ENCODE measurements around the gene CAMK1G. TPM values are rescaled to one million over a fixed set of nuclear protein-coding genes. Genes with fewer than 3 reads are reported as not detected.

Gene CAMK1G
- total RNA-seq, 1 experiment from 2014 or later: not detected

DNA sequence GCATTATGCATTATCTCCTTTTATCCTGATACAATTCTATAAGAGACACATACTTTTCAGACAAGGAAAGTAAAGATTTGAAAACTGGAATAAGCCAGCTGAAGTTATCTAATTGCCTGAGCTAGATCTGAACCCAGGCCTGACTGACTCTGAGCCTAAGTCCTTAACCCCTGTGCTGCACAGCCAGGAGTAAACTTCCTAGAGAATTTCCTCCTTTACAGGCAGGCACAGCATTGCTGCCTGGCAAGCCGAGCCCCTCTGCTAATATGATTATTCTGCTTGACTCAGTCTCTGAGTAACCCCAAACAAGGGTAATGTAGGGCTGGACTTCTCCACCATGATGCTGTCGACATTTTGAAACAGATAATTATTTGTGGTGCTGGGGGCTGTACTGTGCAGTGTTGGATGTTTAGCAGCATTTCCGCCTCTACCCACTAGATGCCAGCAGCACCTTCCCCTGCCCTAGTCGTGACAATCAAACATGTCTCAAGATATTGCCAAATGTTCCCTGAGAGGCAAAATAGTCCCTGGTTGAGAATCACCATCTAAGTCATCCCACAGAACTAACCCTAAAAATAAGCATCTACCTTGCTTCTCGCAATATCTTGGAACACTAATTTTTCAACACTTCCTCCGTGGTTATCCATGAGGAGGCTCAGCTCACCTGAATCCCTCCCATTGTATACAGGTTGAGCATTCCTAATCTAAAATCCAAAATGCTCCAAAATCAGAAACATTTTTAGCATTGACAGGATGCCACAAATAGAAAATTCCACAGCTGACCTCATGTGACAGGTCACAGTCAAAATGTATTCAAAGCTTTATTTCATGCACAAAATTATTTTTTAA is 18.5 kb downstream of the CAMK1G start:
- no TSS peak for BruUV-seq (replicated peaks)
- Histone ChIP-seq H3K9me3 (ENCODE audit: insufficient read depth, low read depth) (no peaks in the 10 kb centered on the region), H3K27me3 (ENCODE audit: insufficient read depth, low read depth) (no peaks in the 10 kb centered on the region; the same call in 1 of the 2 replicates), H3F3A (ENCODE audit: insufficient read depth, low read depth) (peaks cover 2% of the 10 kb centered on the region; the same call in 1 of the 2 replicates), H3K4me3 (no peak overlapping the region), H3K4me1 (replicated peaks; ENCODE audit: insufficient read depth) (peaks cover 1% of the 10 kb centered on the region; the same call in 1 of the 2 replicates), H3K27ac (no peak overlapping the region), H2AFZ (no peak overlapping the region; the same call in 1 of the 2 replicates), H3K4me2 (no peak overlapping the region), H3K79me2 (ENCODE audit: low read depth) (no peaks in the 10 kb centered on the region), H3K36me3 (ENCODE audit: low read depth) (no peaks in the 10 kb centered on the region), H3K9me2 (ENCODE audit: insufficient read depth) (no peaks in the 10 kb centered on the region), H4K20me1 (ENCODE audit: insufficient read depth) (no peaks in the 10 kb centered on the region)
- POLR2A ChIA-PET (ENCODE audit: unreplicated experiment): no interaction called here
- TF ChIP-seq EZH2 (IDR thresholded peaks at IDR 0.05; ENCODE audit: low read depth) (no peak), CTCF (conservative IDR thresholded peaks at IDR 0.05) (peak; percentile 75)
- intact Hi-C loops (cut with micrococcal nuclease; ENCODE audit: unreplicated experiment): loop anchor here (1.0 kb wide), 2 partner anchors 91 to 145 kb away; no protein-coding TSS in a partner anchor
- CTCF ChIA-PET: interaction anchor here (0.6 to 0.8 kb wide), 2 partner anchors 25 to 50 kb away, joined by 3 read pairs; partner anchors contain the start of gene LAMB3
- DNase-seq: peak; percentile 41

- no TSS peak for BruUV-seq (replicated peaks)
- POLR2A ChIA-PET (ENCODE audit: unreplicated experiment): no interaction called here
Observed at GRCh38 chr1:209603877-209604276, 20.4 kb downstream of the CAMK1G start.

More at GRCh38 chr1:209603877-209604276, 20.4 kb downstream of the CAMK1G start:
- Histone ChIP-seq H3K79me2 (ENCODE audit: low read depth) (no peaks in the 10 kb centered on the region), H2AFZ (no peak overlapping the region), H3F3A (ENCODE audit: insufficient read depth, low read depth) (peaks cover 5% of the 10 kb centered on the region; the same call in 1 of the 2 replicates), H3K36me3 (ENCODE audit: low read depth) (no peaks in the 10 kb centered on the region), H4K20me1 (ENCODE audit: insufficient read depth) (no peaks in the 10 kb centered on the region), H3K4me2 (no peak overlapping the region), H3K27me3 (ENCODE audit: insufficient read depth, low read depth) (no peaks in the 10 kb centered on the region), H3K9me3 (ENCODE audit: insufficient read depth, low read depth) (no peaks in the 10 kb centered on the region), H3K4me1 (replicated peaks; ENCODE audit: insufficient read depth) (peaks cover 10% of the 10 kb centered on the region; the same call in 1 of the 2 replicates), H3K27ac (no peak overlapping the region), H3K9me2 (ENCODE audit: insufficient read depth) (no peaks in the 10 kb centered on the region), H3K4me3 (no peak overlapping the region)
- CTCF ChIA-PET: no interaction called here
- no peak for TF ChIP-seq CTCF (conservative IDR thresholded peaks at IDR 0.05)
- no peak for TF ChIP-seq EZH2 (IDR thresholded peaks at IDR 0.05; ENCODE audit: low read depth)
- no peak for DNase-seq
- intact Hi-C loops (cut with micrococcal nuclease; ENCODE audit: unreplicated experiment): no loop called here

Measured in PC-9 (cell line).